ENCODE data around the gene MINPP1. TPM values are rescaled to one million over a fixed set of nuclear protein-coding genes. Genes with fewer than 3 reads are reported as not detected.
"Not testable (repeated sequence)": the region's sequence is repeated elsewhere in the genome, so short reads cannot be mapped to it uniquely, and the experiment has no call there.

MINPP1 gene
- total RNA-seq, 1 donor from 2014 or later = 9.6 TPM

- Mint-ChIP-seq H3K27ac (no peak overlapping the region), H3K9me3 (peaks cover 18% of the 10 kb centered on the region), H3K27me3 (peaks cover 22% of the 10 kb centered on the region), H3K4me3 (no peak overlapping the region), H3K4me1 (no peaks in the 10 kb centered on the region), H3K36me3 (ENCODE audit: low read depth) (no peaks in the 10 kb centered on the region)
- intact Hi-C loops (cut with micrococcal nuclease) = no loop called here
- no peak for DNase-seq
These were observed 55.9 kb downstream of the MINPP1 start for GRCh38 chr10:87560495-87561129.

GRCh38 chr10:87562750-87563149, 58.1 kb downstream of the MINPP1 start:
- no peak overlapping the region for H3K4me3 Mint-ChIP-seq
- H3K9me3 Mint-ChIP-seq = peaks cover 22% of the 10 kb centered on the region
- intact Hi-C loops (cut with micrococcal nuclease) = no loop called here
- peaks cover 19% of the 10 kb centered on the region for H3K27me3 Mint-ChIP-seq
- no peaks in the 10 kb centered on the region for H3K4me1 Mint-ChIP-seq
- H3K36me3 Mint-ChIP-seq (ENCODE audit: low read depth) = no peaks in the 10 kb centered on the region
- DNase-seq = no peak
- H3K27ac Mint-ChIP-seq = no peak overlapping the region

- no peak for DNase-seq
- H3K4me3 Mint-ChIP-seq = no peak overlapping the region
- intact Hi-C loops (cut with micrococcal nuclease) = no loop called here
- peaks cover 22% of the 10 kb centered on the region for H3K9me3 Mint-ChIP-seq
- H3K27ac Mint-ChIP-seq = no peak overlapping the region
- no peaks in the 10 kb centered on the region for H3K36me3 Mint-ChIP-seq (ENCODE audit: low read depth)
- peaks cover 19% of the 10 kb centered on the region for H3K27me3 Mint-ChIP-seq
- H3K4me1 Mint-ChIP-seq = no peaks in the 10 kb centered on the region
These were observed 60.3 kb downstream of the MINPP1 start for GRCh38 chr10:87565010-87565409.

- Mint-ChIP-seq H3K9me3 (peaks cover 9% of the 10 kb centered on the region), H3K4me1 (no peaks in the 10 kb centered on the region), H3K27ac (no peak overlapping the region), H3K36me3 (ENCODE audit: low read depth) (no peaks in the 10 kb centered on the region), H3K27me3 (peaks cover 26% of the 10 kb centered on the region), H3K4me3 (no peak overlapping the region)
- no peak for DNase-seq
- intact Hi-C loops (cut with micrococcal nuclease) = no loop called here
These were observed 71.2 kb downstream of the MINPP1 start for GRCh38 chr10:87575851-87576250.

GRCh38 chr10:87578160-87578841, 73.6 kb downstream of the MINPP1 start:
- DNase-seq = no peak
- H3K4me1 Mint-ChIP-seq = no peaks in the 10 kb centered on the region
- no peaks in the 10 kb centered on the region for H3K36me3 Mint-ChIP-seq (ENCODE audit: low read depth)
- H3K4me3 Mint-ChIP-seq = no peak overlapping the region
- intact Hi-C loops (cut with micrococcal nuclease) = no loop called here
- peaks cover 21% of the 10 kb centered on the region for H3K27me3 Mint-ChIP-seq
- H3K27ac Mint-ChIP-seq = no peak overlapping the region
- H3K9me3 Mint-ChIP-seq = no peaks in the 10 kb centered on the region

- H3K4me1 Mint-ChIP-seq = no peaks in the 10 kb centered on the region
- intact Hi-C loops (cut with micrococcal nuclease) = no loop called here
- no peaks in the 10 kb centered on the region for H3K36me3 Mint-ChIP-seq (ENCODE audit: low read depth)
These were observed 74.2 kb downstream of the MINPP1 start for GRCh38 chr10:87578842-87579401.

DNA sequence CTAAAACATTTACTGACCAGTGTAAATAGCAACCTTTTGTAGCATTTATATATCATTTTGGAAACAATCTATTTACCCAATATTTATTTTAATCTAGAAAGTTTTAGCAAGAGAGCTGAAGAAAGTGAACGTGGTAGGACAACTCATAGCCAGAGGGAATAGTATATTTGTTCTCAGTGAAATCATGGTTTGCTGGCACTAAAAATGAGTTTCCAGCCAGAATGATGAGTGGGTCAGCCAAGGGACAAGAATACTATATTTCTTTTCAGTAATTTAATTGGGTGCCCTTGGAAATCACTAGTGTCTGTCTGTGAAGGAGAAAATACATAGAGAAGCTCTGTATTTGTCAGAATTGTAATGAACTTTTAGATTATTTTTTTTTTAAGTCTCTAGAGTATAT, 74.9 kb downstream of the MINPP1 start:
- Mint-ChIP-seq H3K27me3 (peaks cover 19% of the 10 kb centered on the region), H3K9me3 (no peaks in the 10 kb centered on the region), H3K4me3 (no peak overlapping the region), H3K36me3 (ENCODE audit: low read depth) (no peaks in the 10 kb centered on the region), H3K4me1 (no peaks in the 10 kb centered on the region), H3K27ac (no peak overlapping the region)
- intact Hi-C loops (cut with micrococcal nuclease) = no loop called here
- no peak for DNase-seq

More at GRCh38 chr10:87578842-87579401, 74.2 kb downstream of the MINPP1 start:
- Mint-ChIP-seq H3K27ac (no peak overlapping the region), H3K4me3 (no peak overlapping the region), H3K27me3 (peaks cover 20% of the 10 kb centered on the region), H3K9me3 (no peaks in the 10 kb centered on the region)
- DNase-seq = no peak

- Mint-ChIP-seq H3K4me1 (no peaks in the 10 kb centered on the region), H3K27ac (no peak overlapping the region), H3K4me3 (no peak overlapping the region)
These were observed 75.3 kb downstream of the MINPP1 start for GRCh38 chr10:87580016-87580415.

DNA sequence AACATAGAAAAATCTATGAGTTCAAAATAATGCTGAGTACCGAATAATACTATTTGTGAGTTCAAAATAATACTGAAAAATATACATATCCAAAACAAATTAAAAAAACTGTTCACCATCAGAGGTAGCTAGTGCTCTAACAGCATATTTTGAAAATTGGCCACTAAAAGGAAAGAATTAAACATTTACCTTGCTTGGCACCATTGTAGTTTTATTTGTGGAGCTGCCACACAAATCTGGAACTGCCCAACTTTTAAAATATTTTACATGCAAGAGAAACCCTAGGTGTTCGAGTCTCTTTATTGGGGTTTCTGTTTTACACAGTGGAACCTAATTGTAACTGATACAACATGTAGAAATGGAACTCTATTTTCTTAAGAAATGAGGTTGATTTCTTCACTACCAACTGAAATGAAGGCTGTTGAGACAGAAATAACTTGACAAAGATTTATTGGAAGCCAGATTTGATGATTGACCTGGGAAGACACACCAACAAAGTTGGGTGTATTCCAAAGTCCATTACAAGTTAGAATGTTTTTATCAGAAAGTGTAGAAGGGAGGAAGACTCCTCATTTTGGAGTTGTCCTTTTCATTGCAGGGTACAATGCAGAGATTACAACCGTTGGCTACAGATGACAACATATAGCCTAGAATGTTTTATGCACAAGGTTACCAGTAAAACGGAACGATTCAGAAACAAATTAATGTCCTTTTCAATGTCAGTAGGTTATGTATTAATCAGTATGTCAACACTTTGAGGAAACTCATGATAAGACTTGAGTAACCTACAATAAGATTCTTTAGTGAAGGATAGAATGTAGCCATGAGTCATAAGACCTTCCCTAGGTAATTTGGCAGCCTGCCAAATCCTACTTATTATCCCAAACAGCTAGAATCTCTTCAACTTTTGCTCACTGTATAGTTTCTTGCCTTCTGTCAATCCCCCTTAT, 81.1 kb downstream of the MINPP1 start:
- no peak overlapping the region for H3K27ac Mint-ChIP-seq
- H3K36me3 Mint-ChIP-seq (ENCODE audit: low read depth) = no peaks in the 10 kb centered on the region
- peaks cover 26% of the 10 kb centered on the region for H3K27me3 Mint-ChIP-seq
- no peak overlapping the region for H3K4me3 Mint-ChIP-seq
- no peak for DNase-seq
- H3K4me1 Mint-ChIP-seq = no peaks in the 10 kb centered on the region
- intact Hi-C loops (cut with micrococcal nuclease) = no loop called here
- H3K9me3 Mint-ChIP-seq = no peaks in the 10 kb centered on the region

More at GRCh38 chr10:87580016-87580415, 75.3 kb downstream of the MINPP1 start:
- intact Hi-C loops (cut with micrococcal nuclease) = no loop called here
- no peak for DNase-seq
- Mint-ChIP-seq H3K9me3 (no peaks in the 10 kb centered on the region), H3K36me3 (ENCODE audit: low read depth) (no peaks in the 10 kb centered on the region), H3K27me3 (peaks cover 19% of the 10 kb centered on the region)

DNA sequence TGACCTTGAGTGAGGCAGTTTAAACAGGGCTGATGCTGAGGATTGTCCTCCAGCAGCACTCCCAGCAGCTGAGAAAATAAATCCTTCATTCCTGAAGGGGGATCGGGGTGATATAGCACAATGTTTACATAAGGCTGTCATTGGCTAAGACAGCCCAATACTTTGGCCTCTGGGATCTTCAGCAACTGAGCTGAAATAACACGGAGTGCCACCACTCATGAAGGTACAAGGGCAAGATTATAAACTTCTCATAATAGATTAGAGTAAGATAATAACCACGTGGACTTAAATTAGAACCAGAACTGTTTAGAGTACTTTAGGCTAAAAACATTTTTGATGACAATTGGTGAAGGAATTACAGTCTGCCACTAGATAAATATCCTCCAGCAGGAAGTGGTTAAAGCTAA, 85.0 kb downstream of the MINPP1 start:
- DNase-seq = no peak
- Mint-ChIP-seq H3K4me1 (no peaks in the 10 kb centered on the region), H3K9me3 (no peaks in the 10 kb centered on the region), H3K4me3 (no peak overlapping the region), H3K27me3 (peaks cover 27% of the 10 kb centered on the region), H3K27ac (no peak overlapping the region), H3K36me3 (ENCODE audit: low read depth) (no peaks in the 10 kb centered on the region)
- intact Hi-C loops (cut with micrococcal nuclease) = no loop called here

- intact Hi-C loops (cut with micrococcal nuclease) = no loop called here
- H3K4me3 Mint-ChIP-seq = no peak overlapping the region
These were observed 86.3 kb downstream of the MINPP1 start for GRCh38 chr10:87590705-87591588.

DNA sequence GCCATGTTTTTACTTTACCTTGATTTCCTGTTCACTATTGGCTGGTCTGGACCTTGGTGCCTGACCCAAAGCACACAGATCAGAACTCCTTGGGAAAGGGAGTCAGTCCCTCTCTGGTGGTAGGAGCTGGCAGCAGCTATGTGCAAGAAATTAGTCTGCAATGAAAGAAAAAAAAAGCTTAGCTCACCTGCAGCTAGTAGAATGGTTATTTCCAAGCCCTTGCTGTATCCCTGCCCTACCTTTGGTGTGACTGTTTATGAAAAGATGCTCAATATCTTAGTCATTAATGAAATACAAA, 86.8 kb downstream of the MINPP1 start:
- Mint-ChIP-seq H3K36me3 (ENCODE audit: low read depth) (no peaks in the 10 kb centered on the region), H3K4me3 (no peak overlapping the region), H3K27me3 (peaks cover 27% of the 10 kb centered on the region), H3K4me1 (no peaks in the 10 kb centered on the region), H3K27ac (no peak overlapping the region), H3K9me3 (no peaks in the 10 kb centered on the region)
- intact Hi-C loops (cut with micrococcal nuclease) = no loop called here
- DNase-seq = no peak

More at GRCh38 chr10:87590705-87591588, 86.3 kb downstream of the MINPP1 start:
- no peak for DNase-seq
- no peaks in the 10 kb centered on the region for H3K4me1 Mint-ChIP-seq
- H3K9me3 Mint-ChIP-seq = no peaks in the 10 kb centered on the region
- H3K27ac Mint-ChIP-seq = no peak overlapping the region
- peaks cover 27% of the 10 kb centered on the region for H3K27me3 Mint-ChIP-seq
- H3K36me3 Mint-ChIP-seq (ENCODE audit: low read depth) = no peaks in the 10 kb centered on the region

DNA sequence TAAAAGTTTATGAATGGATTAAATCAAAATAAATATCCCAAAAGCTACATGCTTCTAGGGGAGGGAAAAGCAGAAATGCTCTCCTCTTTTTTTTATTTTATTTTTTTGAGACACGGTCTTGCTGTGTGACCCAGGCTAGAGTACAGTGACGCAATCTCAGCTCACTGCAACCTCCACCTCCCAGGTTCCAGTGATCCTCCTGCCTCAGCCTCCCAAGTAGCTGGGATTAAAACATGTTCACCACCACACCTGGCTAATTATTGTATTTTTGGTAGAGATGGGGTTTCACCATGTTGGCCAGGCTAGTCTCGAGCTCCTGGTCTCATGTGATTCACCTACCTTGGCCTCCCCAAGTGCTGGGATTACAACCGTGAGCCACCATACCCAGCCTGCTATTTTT, 88.2 kb downstream of the MINPP1 start:
- intact Hi-C loops (cut with micrococcal nuclease); H3K9me3 Mint-ChIP-seq; DNase-seq; H3K4me1 Mint-ChIP-seq; H3K36me3 Mint-ChIP-seq (ENCODE audit: low read depth); H3K27ac Mint-ChIP-seq; H3K4me3 Mint-ChIP-seq: not testable (repeated sequence)
- peaks cover 23% of the 10 kb centered on the region for H3K27me3 Mint-ChIP-seq
